Activated CD4-positive, alpha-beta T cell treated with anti-CD3 and anti-CD28 coated beads for 24 hours (primary cell): ENCODE measurements around the gene SEC22A.

Experiments
- DNase-seq, 2 donors: peaks; one replicate each; pipeline ENCODE4 v3.0.0-alpha.2; 2020; ENCODE audit warnings: low read depth in 2 of 2

Gene SEC22A

DNA sequence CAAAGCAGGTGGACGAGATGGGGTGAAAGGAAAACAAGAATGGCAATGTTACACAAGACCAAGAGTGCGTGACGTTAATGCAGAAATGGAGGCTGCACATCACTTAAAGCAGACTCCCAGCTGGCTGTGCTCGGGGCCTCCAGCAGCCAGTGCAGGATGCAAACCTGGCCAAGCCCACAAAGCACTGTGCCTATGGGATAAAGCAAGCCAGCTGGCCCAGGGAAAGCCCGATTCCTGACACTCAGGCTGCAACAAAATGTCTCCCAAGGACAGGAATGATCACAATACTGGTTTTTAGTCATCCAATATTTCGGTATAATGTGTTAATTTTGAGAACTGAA, 86.2 kb downstream of the SEC22A start:
- DNase-seq, result no peak

DNA sequence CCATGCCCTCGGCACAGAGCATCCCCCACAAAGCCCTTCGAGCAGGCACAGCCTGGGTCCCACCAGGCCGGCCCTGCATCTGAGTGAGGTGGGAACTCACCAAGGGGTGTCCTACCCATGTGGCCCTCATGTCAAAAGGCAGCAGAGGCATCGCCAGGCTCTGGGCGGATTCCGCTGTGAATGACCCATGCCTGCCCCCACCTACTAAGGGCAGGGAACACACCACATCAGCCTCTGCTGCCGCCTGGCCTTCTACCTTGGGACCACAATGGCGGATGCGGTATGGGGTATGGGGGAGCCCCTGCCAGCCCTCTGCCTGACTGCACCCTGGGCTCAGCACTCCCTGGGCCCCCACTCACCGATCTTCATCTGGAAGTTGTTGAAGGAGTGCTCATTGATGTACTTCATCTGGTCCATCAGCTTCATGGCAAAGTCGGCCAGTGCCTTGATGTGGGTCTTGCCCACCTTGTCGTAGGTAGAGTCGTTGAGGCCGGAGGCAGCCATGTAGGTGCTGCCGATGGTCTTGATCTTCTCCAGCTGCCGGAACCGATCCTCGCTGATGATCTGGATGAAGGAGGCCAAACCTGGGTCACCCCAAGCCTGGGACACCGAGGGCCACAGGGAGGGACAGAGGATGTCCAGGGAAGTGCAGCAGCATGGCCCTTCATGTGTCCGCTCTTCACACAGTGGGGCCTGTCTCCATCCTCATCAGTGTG, 87.8 kb downstream of the SEC22A start:
- no peak for DNase-seq

- no peak for DNase-seq
Measured at GRCh38 chr3:123290107-123290930, 88.6 kb downstream of the SEC22A start.

DNA sequence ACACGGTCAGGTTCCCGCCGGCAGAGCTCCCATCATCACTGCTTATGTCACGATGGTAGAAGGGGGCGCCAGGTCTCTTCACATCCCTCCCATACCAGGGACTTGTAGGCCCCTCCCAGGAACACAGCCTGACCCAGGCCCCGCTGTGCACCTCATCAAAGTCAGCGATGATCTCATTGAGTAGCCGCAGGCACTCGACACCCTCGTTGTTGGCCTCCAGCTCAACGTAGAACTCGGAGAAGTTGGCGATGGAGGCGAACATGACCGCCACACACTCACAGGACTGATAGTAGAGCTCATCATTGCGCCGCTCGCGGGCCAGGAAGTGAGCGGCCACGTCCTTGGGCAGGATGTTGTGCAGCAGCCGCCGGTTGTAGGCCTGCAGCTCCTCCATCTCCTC, 89.2 kb downstream of the SEC22A start:
- no peak for DNase-seq

DNA sequence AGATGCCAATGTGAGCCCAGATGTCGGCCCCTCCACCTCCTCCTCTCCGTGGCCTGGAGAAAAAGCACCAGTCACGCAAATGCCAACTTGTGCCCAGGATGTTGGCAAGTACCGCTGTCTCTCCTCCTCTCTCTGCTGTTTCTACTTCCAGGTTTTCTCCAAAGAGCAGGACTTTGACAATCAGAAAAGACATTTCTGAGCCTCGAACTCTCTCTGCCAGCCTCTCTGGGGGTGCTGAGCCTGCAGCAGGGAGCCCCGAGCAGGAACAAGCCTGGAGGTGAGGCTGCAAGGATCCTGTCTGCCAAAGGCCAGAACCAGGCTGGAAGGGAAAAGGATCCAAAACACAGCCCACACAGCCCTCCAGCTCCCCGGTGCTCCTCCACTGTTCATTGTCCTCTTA, 89.7 kb downstream of the SEC22A start:
- DNase-seq, result no peak

DNA sequence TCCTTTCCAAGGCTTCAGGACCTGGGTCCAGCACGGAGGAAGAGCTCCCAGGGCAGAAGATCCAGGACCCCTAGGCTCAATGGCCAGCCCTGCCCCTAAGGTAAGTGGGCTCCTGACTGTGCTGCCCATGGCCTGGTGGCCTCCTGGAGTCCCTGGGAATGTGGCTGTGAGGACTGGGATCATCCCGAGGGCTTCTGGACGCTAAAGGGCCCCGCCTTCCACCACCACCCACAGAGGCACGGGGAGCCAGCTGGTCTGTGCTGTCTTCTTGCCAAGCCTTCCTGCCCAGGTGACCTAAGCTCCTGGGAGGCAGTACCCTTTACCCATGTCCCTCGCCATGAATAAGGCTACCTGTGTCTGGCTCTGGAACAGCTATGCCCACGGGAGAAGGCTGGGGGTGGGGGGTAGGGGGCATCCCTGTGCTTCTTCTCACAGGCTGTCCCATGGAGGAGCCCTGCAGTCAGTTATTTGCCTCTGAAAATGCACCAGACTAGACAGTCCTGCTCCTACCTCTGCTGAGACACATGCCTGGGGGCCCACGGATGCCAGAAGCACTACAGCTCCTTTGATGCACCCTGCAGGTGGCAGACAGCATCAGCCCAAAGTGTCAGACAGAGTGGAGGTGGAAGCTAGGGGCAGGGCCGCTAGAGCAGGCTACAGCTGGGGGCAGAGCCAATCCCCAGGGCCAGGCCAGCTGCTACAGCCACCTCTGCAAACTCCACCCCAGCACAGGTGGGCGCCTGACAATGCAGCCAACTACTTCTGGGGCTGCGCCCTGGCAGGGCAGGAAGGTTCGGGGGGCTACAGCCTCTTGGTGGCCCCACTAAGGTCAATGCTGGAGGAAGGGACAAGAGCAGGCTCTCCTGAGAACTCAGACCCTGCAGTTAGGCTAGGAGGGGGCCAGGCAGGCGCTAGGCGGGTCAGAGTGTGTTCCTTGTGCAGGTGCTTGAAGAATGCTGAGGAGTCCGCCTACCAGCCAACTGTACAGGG, 90.9 kb downstream of the SEC22A start:
- no peak for DNase-seq

DNA sequence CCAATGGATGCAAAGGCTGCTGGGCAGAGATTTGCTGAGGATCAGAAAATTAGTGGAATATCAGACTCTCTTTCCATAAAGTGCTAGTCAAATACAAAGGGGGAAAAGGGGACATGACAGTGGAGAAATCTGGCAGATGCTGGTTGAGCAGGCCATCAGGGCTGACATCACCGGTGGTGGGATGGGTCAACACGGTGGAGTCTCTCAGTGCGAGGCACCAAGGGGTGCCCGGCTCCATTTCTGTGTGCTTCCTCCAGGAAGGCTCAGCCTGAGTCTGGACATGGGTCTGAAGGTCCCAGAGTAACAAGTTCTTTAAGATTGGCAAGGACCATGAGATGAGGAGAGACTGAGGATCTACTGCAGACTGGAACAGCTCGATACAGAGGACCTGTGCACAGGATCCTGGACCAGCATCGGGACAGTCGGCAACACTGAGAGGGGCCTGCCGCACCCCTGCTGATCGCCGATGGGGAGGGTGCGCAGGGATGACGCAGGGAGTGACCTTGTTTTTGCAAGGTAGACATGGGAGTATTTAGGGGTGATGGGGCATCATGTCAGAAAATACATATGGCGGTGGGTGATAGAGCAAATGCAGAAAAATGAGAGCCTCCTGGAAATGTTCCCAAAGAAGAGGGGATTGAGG, 92.7 kb downstream of the SEC22A start:
- no peak for DNase-seq

DNA sequence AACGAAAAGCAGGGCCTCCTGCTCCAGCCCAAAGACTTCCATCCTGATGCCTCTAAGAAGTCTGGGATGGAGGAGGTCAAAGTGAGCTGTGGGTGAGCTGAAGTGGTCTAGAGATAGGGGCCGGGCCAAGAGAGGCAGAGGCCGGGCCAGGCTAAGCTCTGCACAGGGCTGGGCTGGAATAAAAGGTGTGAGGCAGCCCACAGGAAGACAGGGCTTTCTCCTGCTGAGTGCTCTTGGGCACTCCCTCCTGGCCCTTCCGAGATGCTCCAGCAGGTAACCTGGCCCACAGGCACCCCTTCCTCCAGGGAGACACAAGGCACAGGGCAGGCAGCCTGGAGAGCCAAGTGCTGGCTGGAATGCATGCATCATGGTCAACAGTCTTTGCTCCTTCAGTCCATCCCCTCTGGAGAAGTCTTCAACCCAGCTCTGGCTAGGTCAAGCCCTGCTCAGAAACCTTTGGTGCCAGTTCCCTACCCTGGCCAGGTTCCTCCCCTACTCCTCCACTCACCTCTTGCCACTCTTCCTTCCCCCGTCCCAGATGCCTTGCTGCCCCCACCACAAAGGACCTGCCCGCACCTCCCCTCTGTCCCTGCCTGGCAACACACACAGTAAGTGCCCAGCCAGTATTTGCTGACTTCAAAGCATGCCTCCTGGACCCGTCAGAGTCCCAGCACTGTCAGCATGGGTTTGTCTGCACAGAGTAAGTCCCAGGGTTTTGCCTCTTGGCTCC, 93.6 kb downstream of the SEC22A start:
- DNase-seq, result no peak

DNA sequence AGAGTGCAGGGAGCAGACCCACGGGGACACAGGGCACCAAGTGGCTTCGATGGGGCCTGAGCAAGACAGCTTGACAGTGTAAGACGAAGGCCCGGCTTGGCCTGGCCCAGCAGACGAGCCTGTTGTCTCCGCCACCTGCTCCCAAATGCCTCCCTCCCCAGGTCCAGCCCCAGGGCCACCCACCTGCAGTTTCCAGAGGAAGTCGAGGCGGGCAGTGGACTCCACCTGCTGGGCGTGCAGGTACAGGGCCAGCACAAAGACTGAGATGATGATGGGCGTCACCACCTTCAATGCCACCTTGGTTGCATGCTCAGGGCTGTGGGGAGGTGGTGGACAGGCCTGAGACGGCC, 94.1 kb downstream of the SEC22A start:
- no peak for DNase-seq

DNA sequence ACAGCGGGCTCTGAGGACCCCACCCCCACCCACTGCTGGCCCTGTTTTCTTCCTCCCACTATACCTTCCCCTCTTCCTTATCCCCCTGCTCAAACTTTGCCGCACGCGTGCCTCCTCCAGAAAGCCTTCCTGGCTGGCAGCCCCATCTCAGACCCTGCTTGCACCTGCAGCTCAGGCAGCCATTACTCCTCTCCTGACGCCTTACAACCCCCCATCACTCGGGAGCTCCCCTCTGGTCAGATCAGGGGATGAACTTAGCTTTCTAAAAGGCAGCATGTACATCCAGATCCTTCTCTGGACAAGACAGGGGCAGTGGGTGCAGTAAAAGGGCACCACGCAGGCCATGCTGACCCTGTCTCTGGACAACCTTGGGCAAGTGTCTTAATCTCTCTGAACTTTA, 94.5 kb downstream of the SEC22A start:
- DNase-seq, result no peak

DNA sequence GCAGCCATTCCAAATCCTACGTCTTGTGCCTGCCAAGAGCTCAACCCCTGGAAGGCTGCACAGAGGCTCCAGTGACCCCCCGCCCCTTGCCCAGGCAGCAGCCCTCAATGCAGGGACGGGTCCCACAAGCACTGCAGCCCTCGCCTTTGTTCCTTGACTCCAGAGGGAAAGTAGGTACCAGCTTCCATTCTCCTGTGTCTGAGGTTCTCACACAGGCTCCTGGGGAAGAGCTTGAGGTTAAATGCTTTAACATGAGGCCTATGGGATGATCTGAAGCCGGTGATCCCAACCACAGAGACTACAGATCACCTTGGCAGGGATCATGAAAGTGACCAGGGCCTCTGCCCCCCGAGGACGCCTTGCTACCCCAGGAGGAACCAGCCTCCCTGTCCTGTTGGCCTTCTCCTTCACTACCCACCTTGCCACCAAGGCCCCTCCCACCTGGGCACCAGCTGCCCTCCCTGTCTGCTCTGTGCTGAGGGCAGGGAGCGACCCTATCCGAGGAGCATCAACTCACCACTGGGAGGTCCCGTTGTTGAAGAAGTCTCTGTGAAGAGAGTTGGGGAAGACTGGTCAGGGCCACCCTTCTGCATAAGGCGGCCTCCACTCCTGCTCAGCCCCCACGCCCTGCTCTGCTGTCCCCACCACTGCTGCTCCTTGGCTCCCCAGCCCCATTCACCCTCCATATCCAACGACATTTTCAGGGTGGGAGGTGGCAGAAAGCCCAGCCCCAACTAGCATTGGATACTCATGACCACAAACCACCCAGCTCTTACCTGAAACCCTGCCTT, 95.3 kb downstream of the SEC22A start:
- DNase-seq, result no peak

GRCh38 chr3:123297627-123297899, 95.8 kb downstream of the SEC22A start:
- DNase-seq, result no peak

- no peak for DNase-seq
Measured at GRCh38 chr3:123298903-123299302, 97.2 kb downstream of the SEC22A start.

DNA sequence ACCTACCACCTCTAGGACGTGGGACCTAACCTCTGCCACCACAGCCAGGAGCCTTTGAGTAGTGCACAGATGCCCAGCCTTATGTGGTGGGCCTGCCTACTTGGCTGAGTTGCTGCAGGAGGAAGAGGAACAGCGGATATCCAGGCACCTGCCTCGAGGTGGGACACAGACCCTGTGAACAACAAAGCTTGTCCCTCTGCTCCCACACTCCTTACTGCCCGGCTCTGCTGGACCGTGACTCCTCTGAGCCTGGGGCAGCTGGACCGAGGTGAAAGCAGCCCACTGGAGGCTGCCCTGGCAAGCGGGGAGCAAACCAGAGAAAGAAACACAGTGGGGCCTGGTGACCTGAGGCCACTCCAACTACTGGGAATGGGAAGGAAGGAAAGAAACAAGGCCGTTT, 97.8 kb downstream of the SEC22A start:
- no peak for DNase-seq

DNA sequence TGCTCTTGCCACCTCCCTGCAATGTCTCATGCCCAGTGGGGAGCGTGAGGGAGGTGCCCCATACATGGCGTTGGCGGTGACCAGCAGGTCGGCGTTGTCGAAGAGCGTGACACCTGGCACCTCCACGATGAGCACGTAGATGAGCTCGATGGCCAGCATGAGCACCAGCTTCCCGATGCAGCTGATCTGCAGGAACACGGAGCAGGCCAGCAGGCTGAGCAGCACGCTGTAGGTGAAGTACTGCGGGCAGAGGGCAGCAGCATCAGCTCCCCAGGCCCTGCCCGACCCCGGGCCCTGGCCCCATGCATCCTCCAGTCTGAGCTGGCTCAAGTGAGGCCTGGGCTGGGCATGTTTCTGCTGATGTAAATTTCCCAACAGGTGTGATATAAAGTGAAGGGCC, 98.3 kb downstream of the SEC22A start:
- no peak for DNase-seq

- DNase-seq, result no peak
Measured at GRCh38 chr3:123300583-123300982, 98.8 kb downstream of the SEC22A start.

GRCh38 chr3:123301331-123302184, 99.8 kb downstream of the SEC22A start:
- no peak for DNase-seq

DNA sequence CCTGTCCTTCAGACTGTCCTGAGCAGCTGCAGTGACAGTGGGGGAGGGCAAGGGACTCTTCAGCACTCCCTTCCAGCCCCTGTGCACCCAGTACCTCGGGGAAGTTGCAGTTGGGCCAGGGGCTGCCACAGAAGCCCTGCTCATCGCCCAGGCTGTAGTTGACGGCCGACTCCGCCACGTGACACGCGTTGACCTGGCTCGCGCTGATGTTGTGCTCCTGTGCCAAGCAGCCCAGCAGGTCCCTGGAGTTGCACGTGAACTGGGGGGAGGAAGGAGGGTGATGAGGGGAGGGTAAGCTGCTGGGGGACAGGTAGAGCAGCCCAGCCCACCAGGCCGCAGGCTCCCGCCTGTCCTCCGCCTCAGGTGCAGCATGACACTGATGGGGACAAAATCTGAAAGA, 101.2 kb downstream of the SEC22A start:
- no peak for DNase-seq

- DNase-seq, result no peak
Measured at GRCh38 chr3:123303976-123304560, 102.3 kb downstream of the SEC22A start.
